ENCODE data around the gene CELF3. TPM values are rescaled to one million over a fixed set of nuclear protein-coding genes. Genes with fewer than 3 reads are reported as not detected.
A peak's percentile ranks its signal among the peaks of the same experiment; 100 is the strongest.

CELF3 gene
- polyA plus RNA-seq, 1 of the 3 experiments (the other 2 are of a cell fraction) = 0.25 TPM

GRCh38 chr1:151720554-151720953, 4.0 kb upstream of the CELF3 start:
- DNase-seq = no peak
- H2AFZ ChIP-seq (ENCODE audit: low read depth) = peak overlapping the region; percentile 45
- POLR2A ChIA-PET = no interaction called here

GRCh38 chr1:151720125-151720524, 3.5 kb upstream of the CELF3 start:
- TF ChIP-seq NRF1 (IDR thresholded peaks at IDR 0.05; ENCODE audit: low read depth, low read length) = no peak
- no peak for TF ChIP-seq USF1 (IDR thresholded peaks at IDR 0.05; ENCODE audit: borderline replicate concordance, low read depth)
- no peak for TF ChIP-seq MXI1 (IDR thresholded peaks at IDR 0.05; ENCODE audit: low read depth, low read length)
- TF ChIP-seq NFIC (IDR thresholded peaks at IDR 0.05; ENCODE audit: borderline replicate concordance) = no peak
- no peak for TF ChIP-seq FOXJ3 (CRISPR knock-in tag; IDR thresholded peaks at IDR 0.05)
- TF ChIP-seq SIN3A (IDR thresholded peaks at IDR 0.05; ENCODE audit: borderline replicate concordance, low read depth, low read length) = no peak
- no peak for TF ChIP-seq EZH2phosphoT487 (IDR thresholded peaks at IDR 0.05; ENCODE audit: borderline replicate concordance, low read depth)
- TF ChIP-seq FOXM1 (IDR thresholded peaks at IDR 0.05; ENCODE audit: low read depth) = no peak
- TF ChIP-seq EP300 (IDR thresholded peaks at IDR 0.05; ENCODE audit: borderline replicate concordance in 1 of 2, low read depth in 1 of 2, low read length in 1 of 2) = no peak
- TF ChIP-seq MEF2A (IDR thresholded peaks at IDR 0.05; ENCODE audit: borderline replicate concordance, low read depth) = no peak
- TF ChIP-seq JUND (IDR thresholded peaks at IDR 0.05) = no peak
- TF ChIP-seq TEAD4 (IDR thresholded peaks at IDR 0.05; ENCODE audit: borderline replicate concordance, insufficient read depth) = no peak
- TF ChIP-seq RXRA (IDR thresholded peaks at IDR 0.05; ENCODE audit: borderline replicate concordance, low read depth) = no peak
- no peak for TF ChIP-seq RCOR1 (IDR thresholded peaks at IDR 0.05; ENCODE audit: low read length)
- no peak for TF ChIP-seq REST (IDR thresholded peaks at IDR 0.05; ENCODE audit: low read depth, low read length)

More at GRCh38 chr1:151720554-151720953, 4.0 kb upstream of the CELF3 start:
- Histone ChIP-seq H3K27me3 (ENCODE audit: insufficient read depth) (peaks cover 27% of the 10 kb centered on the region), H3K9me2 (no peaks in the 10 kb centered on the region), H3K27ac (ENCODE audit: low read depth in 2 of 2, low read length in 1 of 2) (peak overlapping the region in 1 of 2 experiments; percentile 44; a peak in 2 of 4 replicates), H3K4me2 (peak overlapping the region; percentile 83), H3K9ac (no peak overlapping the region), H3F3A (replicated peaks; ENCODE audit: insufficient read depth) (no peaks in the 10 kb centered on the region), H4K20me1 (ENCODE audit: insufficient read depth) (no peaks in the 10 kb centered on the region), H3K9me3 (no peaks in the 10 kb centered on the region), H3K4me1 (ENCODE audit: control insufficient read depth in 1 of 2, insufficient read depth in 2 of 2, low read depth in 1 of 2, low read length in 1 of 2) (peaks cover 0 to 36% of the 10 kb centered on the region in 2 experiments; a peak in 3 of 4 replicates), H3K4me3 (ENCODE audit: low read depth in 2 of 2, low read length in 1 of 2) (0 out of 4 replicates have a peak overlapping the region, but pooled peaks of 1 of the 2 experiments have one; percentile 22), H3K79me2 (ENCODE audit: insufficient read depth) (no peaks in the 10 kb centered on the region), H3K36me3 (replicated peaks in 1 of 2; ENCODE audit: control insufficient read depth in 1 of 2, insufficient read depth in 2 of 2, low read length in 1 of 2) (no peaks in the 10 kb centered on the region)
- CTCF ChIA-PET = interaction anchor here (0.8 to 2.8 kb wide), 9 partner anchors 8 to 281 kb away, joined by 3 to 13 read pairs (median 3); partner anchors contain the start of gene S100A10
- WGBS (ENCODE audit: low lambda C conversion rate) = 63% methylated on average over 5 of the region's 5 CpGs
- no peak for TF ChIP-seq EZH2phosphoT487 (IDR thresholded peaks at IDR 0.05; ENCODE audit: borderline replicate concordance, low read depth)

More at GRCh38 chr1:151720125-151720524, 3.5 kb upstream of the CELF3 start:
- Histone ChIP-seq H3K4me3 (ENCODE audit: low read depth in 2 of 2, low read length in 1 of 2) (no peak overlapping the region), H3K36me3 (replicated peaks in 1 of 2; ENCODE audit: control insufficient read depth in 1 of 2, insufficient read depth in 2 of 2, low read length in 1 of 2) (no peaks in the 10 kb centered on the region), H3F3A (replicated peaks; ENCODE audit: insufficient read depth) (no peaks in the 10 kb centered on the region), H3K9me2 (no peaks in the 10 kb centered on the region), H4K20me1 (ENCODE audit: insufficient read depth) (no peaks in the 10 kb centered on the region), H3K4me1 (ENCODE audit: control insufficient read depth in 1 of 2, insufficient read depth in 2 of 2, low read depth in 1 of 2, low read length in 1 of 2) (peaks cover 0 to 36% of the 10 kb centered on the region in 2 experiments; a peak in 3 of 4 replicates), H3K9ac (no peak overlapping the region), H3K79me2 (ENCODE audit: insufficient read depth) (no peaks in the 10 kb centered on the region), H2AFZ (ENCODE audit: low read depth) (no peak overlapping the region), H3K27ac (ENCODE audit: low read depth in 2 of 2, low read length in 1 of 2) (peak overlapping the region in 1 of 2 experiments; percentile 44; a peak in 2 of 4 replicates), H3K9me3 (no peaks in the 10 kb centered on the region), H3K4me2 (peak overlapping the region; percentile 83; the same call in 1 of the 2 replicates), H3K27me3 (ENCODE audit: insufficient read depth) (peaks cover 32% of the 10 kb centered on the region)
- no peak for DNase-seq
- ChIA-PET CTCF (interaction anchor here (1.0 to 1.7 kb wide), 4 partner anchors 8 to 117 kb away, joined by 3 to 13 read pairs (median 3); no protein-coding TSS in a partner anchor), POLR2A (interaction anchor here (0.7 kb wide), 1 partner anchor 9 kb away, joined by 4 read pairs; no protein-coding TSS in a partner anchor)
- 5% methylated on average over 1 of the region's 1 CpG for WGBS (ENCODE audit: low lambda C conversion rate)

All from SK-N-SH (cell line).